ENCODE results near the gene KLK3.

DNA sequence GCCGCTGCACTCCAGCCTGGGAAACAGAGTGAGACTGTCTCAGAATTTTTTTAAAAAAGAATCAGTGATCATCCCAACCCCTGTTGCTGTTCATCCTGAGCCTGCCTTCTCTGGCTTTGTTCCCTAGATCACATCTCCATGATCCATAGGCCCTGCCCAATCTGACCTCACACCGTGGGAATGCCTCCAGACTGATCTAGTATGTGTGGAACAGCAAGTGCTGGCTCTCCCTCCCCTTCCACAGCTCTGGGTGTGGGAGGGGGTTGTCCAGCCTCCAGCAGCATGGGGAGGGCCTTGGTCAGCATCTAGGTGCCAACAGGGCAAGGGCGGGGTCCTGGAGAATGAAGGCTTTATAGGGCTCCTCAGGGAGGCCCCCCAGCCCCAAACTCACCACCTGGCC, 18.3 kb downstream of the KLK3 start, which contains the start of gene KLK2:
- TF ChIP-seq, protein P1, sequence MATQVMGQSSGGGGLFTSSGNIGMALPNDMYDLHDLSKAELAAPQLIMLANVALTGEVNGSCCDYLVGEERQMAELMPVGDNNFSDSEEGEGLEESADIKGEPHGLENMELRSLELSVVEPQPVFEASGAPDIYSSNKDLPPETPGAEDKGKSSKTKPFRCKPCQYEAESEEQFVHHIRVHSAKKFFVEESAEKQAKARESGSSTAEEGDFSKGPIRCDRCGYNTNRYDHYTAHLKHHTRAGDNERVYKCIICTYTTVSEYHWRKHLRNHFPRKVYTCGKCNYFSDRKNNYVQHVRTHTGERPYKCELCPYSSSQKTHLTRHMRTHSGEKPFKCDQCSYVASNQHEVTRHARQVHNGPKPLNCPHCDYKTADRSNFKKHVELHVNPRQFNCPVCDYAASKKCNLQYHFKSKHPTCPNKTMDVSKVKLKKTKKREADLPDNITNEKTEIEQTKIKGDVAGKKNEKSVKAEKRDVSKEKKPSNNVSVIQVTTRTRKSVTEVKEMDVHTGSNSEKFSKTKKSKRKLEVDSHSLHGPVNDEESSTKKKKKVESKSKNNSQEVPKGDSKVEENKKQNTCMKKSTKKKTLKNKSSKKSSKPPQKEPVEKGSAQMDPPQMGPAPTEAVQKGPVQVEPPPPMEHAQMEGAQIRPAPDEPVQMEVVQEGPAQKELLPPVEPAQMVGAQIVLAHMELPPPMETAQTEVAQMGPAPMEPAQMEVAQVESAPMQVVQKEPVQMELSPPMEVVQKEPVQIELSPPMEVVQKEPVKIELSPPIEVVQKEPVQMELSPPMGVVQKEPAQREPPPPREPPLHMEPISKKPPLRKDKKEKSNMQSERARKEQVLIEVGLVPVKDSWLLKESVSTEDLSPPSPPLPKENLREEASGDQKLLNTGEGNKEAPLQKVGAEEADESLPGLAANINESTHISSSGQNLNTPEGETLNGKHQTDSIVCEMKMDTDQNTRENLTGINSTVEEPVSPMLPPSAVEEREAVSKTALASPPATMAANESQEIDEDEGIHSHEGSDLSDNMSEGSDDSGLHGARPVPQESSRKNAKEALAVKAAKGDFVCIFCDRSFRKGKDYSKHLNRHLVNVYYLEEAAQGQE (IDR thresholded peaks at IDR 0.05; ENCODE audit: insufficient read depth in 1 of 2, low read depth in 2 of 2, low read length in 1 of 2), result no peak
- TF ChIP-seq, protein P2, sequence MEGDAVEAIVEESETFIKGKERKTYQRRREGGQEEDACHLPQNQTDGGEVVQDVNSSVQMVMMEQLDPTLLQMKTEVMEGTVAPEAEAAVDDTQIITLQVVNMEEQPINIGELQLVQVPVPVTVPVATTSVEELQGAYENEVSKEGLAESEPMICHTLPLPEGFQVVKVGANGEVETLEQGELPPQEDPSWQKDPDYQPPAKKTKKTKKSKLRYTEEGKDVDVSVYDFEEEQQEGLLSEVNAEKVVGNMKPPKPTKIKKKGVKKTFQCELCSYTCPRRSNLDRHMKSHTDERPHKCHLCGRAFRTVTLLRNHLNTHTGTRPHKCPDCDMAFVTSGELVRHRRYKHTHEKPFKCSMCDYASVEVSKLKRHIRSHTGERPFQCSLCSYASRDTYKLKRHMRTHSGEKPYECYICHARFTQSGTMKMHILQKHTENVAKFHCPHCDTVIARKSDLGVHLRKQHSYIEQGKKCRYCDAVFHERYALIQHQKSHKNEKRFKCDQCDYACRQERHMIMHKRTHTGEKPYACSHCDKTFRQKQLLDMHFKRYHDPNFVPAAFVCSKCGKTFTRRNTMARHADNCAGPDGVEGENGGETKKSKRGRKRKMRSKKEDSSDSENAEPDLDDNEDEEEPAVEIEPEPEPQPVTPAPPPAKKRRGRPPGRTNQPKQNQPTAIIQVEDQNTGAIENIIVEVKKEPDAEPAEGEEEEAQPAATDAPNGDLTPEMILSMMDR (IDR thresholded peaks at IDR 0.05), result no peak
